HEK293T (cell line): ENCODE measurements around the gene GTF3C5.

Source experiments
- CTBP1 ChIP-seq: fragments of 450-650 bp; IDR thresholded peaks from 2 replicates; pipeline ENCODE4 v1.6.1; 2016; ENCODE audit warnings: borderline replicate concordance
- FOXK2 ChIP-seq: fragments of 450-650 bp; IDR thresholded peaks from 2 replicates; pipeline ENCODE4 v1.6.1; 2016; ENCODE audit warnings: mild to moderate bottlenecking
- SP1 ChIP-seq: fragments of 450-650 bp; IDR thresholded peaks from 2 replicates; pipeline ENCODE4 v1.6.1; 2017

GRCh38 chr9:133065070-133065388, 34.2 kb downstream of the GTF3C5 start:
- no peak for TF ChIP-seq CTBP1
- no peak for TF ChIP-seq FOXK2
- no peak for TF ChIP-seq SP1
